AG04450 (cell line): ENCODE data around the gene SLC22A23. TPM values are rescaled to one million over a fixed set of nuclear protein-coding genes. Genes with fewer than 3 reads are reported as not detected.

Source experiments
- CTCF ChIA-PET: fragments of 300-600, 350-600 bp; formaldehyde crosslinking; extraction: SDS; loops from one replicate; lab custom pipeline; 2022; ENCODE audit warnings: antibody characterized with exemption, inconsistent platforms; lab: Charles Lee
- POLR2A ChIA-PET: fragments of 350-600 bp; formaldehyde crosslinking; extraction: SDS; loops from one replicate; lab custom pipeline; 2021; ENCODE audit warnings: antibody characterized with exemption, inconsistent platforms; lab: Yijun Ruan, JAX
- DNase-seq: peaks from one replicate; pipeline ENCODE4 v3.0.0-alpha.2; 2011; ENCODE audit warnings: low read depth, low spot score
- H3K27ac ChIP-seq: one replicate; pipeline ENCODE4 v1.5.1; 2012; ENCODE audit warnings: low read depth, low read length, control low read depth
- H3K27me3 ChIP-seq: one replicate; pipeline ENCODE4 v1.6.0; 2012; ENCODE audit warnings: low read length; ENCODE audit not compliant: control insufficient read depth, insufficient read depth
- H3K4me3 ChIP-seq: 2 replicates; pipeline ENCODE4 v1.5.1; 2011; ENCODE audit warnings: mild to moderate bottlenecking, low read depth, low read length, control low read depth
- H3K9me3 ChIP-seq: 2 replicates; pipeline ENCODE4 v1.5.1; 2012; ENCODE audit warnings: low read length; ENCODE audit not compliant: control insufficient read depth, insufficient read depth
- polyA plus RNA-seq: library from polyadenylated mRNA; depleted of rRNA; stranded (reverse); fragments of >200 nt; gene quantifications from 2 replicates; pipeline ENCODE4 v1.2.3, GENCODE V29; 2011
- TF ChIP-seq, protein P1 (sequence below): IDR thresholded peaks from 2 replicates; pipeline ENCODE4 v1.5.1; 2011; ENCODE audit warnings: low read depth, low read length, control low read depth, inconsistent platforms

The SLC22A23 gene
- polyA plus RNA-seq, 1 experiment = not detected

DNA sequence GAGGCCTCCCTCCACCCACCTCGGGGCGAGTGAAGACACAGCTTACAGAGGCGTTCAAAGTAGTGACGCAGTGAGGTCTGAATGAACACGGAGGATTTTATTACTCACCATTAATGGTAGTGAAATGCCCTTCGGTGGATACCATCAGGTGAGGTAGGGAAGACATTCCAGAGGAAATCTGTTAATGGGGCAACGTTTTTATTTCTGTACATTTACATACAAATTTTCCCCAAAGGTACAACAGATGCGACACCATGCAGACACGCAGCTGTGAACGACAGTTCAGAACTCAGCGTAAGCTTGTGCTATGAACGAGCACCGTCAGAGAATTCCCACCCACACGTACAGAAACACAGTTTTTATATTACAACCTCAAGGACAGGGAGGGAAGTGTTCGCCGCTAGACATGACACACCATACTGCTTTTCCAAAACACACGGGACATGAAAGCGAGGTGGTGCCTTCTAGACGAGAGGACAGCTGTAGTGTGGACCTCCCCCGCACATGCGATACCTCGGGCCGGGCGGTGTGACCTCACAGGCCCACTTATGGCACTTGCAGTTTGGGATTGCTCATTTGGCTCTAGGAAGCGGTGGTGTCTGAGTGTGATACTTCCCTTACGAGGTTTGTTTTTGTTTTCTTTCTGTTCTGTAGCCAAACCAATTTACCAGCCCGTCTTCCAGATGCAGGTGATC lies 187.4 kb downstream of the SLC22A23 start:
- no peak for DNase-seq
- no peak overlapping the region for H3K4me3 ChIP-seq
- H3K9me3 ChIP-seq = no peaks in the 10 kb centered on the region; the same call in 1 of the 2 replicates
- H3K27me3 ChIP-seq = no peaks in the 10 kb centered on the region
- H3K27ac ChIP-seq = no peak overlapping the region
- ChIA-PET CTCF (no interaction called here), POLR2A (no interaction called here)
- TF ChIP-seq, protein P1, sequence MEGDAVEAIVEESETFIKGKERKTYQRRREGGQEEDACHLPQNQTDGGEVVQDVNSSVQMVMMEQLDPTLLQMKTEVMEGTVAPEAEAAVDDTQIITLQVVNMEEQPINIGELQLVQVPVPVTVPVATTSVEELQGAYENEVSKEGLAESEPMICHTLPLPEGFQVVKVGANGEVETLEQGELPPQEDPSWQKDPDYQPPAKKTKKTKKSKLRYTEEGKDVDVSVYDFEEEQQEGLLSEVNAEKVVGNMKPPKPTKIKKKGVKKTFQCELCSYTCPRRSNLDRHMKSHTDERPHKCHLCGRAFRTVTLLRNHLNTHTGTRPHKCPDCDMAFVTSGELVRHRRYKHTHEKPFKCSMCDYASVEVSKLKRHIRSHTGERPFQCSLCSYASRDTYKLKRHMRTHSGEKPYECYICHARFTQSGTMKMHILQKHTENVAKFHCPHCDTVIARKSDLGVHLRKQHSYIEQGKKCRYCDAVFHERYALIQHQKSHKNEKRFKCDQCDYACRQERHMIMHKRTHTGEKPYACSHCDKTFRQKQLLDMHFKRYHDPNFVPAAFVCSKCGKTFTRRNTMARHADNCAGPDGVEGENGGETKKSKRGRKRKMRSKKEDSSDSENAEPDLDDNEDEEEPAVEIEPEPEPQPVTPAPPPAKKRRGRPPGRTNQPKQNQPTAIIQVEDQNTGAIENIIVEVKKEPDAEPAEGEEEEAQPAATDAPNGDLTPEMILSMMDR = no peak

DNA sequence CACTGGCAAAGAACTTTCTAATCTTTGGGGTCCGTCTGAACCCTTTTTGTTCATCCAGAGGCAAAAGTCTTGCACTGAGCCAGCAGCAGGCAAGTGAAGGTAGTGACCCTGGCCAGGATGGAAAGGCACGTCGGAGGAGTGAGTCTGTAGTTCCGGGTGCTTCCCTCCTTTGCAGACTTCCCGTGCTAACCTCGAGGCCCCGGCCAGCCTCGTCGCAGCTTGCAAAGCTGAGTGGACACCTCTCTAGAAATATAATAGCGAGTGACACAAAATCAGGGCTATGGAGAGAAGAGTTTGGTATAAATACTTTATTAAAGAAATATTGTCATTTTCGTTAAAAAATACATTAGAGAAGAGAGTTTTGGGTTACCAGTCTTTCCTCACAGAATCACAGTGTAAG lies 188.2 kb downstream of the SLC22A23 start:
- TF ChIP-seq, protein P1 = no peak

DNA sequence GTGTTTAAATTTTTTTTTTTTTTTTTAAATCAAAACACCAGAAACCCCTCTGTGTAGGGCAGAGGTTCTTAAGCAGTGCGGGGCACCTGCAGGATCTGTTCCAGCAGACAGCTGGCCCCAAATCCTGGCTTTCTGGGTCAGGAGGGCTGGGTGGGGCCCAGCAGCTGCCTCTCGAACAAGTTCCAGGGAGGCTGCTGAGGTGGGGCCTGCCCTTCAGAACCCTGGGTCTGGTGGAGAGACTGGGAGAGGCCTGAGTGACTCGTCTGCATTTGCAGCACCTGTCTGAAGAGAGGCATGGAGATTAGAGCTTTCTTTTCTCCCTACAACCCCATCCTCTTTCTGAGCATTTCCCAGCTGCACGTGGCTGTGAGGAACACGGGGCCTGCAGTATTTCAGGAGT lies 189.7 kb downstream of the SLC22A23 start:
- POLR2A ChIA-PET = no interaction called here
- DNase-seq = no peak
- no peaks in the 10 kb centered on the region for H3K27me3 ChIP-seq
- TF ChIP-seq, protein P1 = no peak
- CTCF ChIA-PET = interaction anchor here (0.5 to 0.6 kb wide), 2 partner anchors 12 to 711 kb away, joined by 3 to 8 read pairs; no protein-coding TSS in a partner anchor
- H3K27ac ChIP-seq = no peak overlapping the region
- no peak overlapping the region for H3K4me3 ChIP-seq
- no peaks in the 10 kb centered on the region; the same call in 1 of the 2 replicates for H3K9me3 ChIP-seq

More for the DNA sequence above, 188.2 kb downstream of the SLC22A23 start:
- Histone ChIP-seq H3K9me3 (no peaks in the 10 kb centered on the region; the same call in 1 of the 2 replicates), H3K27me3 (no peaks in the 10 kb centered on the region), H3K27ac (no peak overlapping the region), H3K4me3 (no peak overlapping the region)
- ChIA-PET CTCF (no interaction called here), POLR2A (no interaction called here)
- DNase-seq = no peak

DNA sequence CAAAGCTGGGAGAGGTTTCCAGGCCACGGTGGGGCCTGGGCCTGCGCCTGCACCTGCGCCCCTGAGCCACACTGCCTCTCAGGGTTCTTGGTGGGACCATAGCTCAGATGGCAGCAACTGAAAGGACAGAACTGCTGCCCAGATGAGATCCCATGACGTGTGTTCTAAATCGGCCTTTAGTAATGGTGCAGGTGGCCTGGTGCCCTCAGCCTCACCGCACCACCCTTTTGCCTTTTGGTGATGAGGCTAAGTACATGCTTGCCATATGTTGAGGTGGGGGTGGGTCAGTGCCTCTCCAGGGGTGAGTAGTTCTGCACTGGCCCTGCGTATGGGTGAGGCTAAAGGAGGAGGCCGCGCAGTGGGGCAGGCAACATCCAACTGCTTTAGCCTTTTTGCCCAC lies 190.7 kb downstream of the SLC22A23 start:
- Histone ChIP-seq H3K27ac (no peak overlapping the region), H3K9me3 (no peaks in the 10 kb centered on the region; the same call in 1 of the 2 replicates), H3K4me3 (no peak overlapping the region), H3K27me3 (no peaks in the 10 kb centered on the region)
- POLR2A ChIA-PET = interaction anchor here (0.7 to 1.2 kb wide), 3 partner anchors 10 to 267 kb away, joined by 3 read pairs; partner anchors contain the start of genes NQO2 and RIPK1
- no peak for DNase-seq
- TF ChIP-seq, protein P1 = no peak
- CTCF ChIA-PET = interaction anchor here (1.3 kb wide), 1 partner anchor 140 kb away, joined by 10 read pairs; no protein-coding TSS in a partner anchor

DNA sequence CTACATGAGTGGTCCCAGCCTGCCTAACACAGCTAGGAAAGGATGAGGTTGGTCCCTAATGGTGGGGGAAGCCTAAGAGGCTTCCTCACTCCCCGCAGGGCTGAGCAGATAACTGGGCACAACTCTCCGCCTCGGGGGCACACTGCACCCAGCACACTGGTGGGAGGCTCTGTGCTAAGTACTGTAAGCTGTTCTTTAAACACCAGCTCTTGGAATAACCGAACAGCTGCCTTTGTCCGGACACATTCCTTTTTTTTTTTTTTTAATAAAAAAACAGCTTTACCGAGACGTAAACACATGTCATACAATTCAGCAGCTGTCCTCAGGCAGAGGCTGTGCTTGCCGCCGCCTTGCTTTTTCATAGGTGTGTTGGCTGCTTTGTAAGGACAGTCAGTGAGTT lies 191.2 kb downstream of the SLC22A23 start:
- peak overlapping the region; percentile 11 for H3K27ac ChIP-seq
- ChIA-PET CTCF (interaction anchor here (1.3 kb wide), 1 partner anchor 139 kb away, joined by 10 read pairs; no protein-coding TSS in a partner anchor), POLR2A (interaction anchor here (0.6 to 1.2 kb wide), 4 partner anchors 11 to 266 kb away, joined by 3 read pairs; partner anchors contain the start of genes NQO2 and RIPK1)
- DNase-seq = no peak
- H3K27me3 ChIP-seq = no peaks in the 10 kb centered on the region
- TF ChIP-seq, protein P1 = no peak
- H3K9me3 ChIP-seq = no peaks in the 10 kb centered on the region; the same call in 1 of the 2 replicates
- no peak overlapping the region for H3K4me3 ChIP-seq
